Activated CD4-positive, alpha-beta T cell treated with anti-CD3 and anti-CD28 coated beads, Interleukin-2, Interleukin-6, amounts not matched to agents 100 ng/mL and 50 ng/mL, durations not matched to agents 16 hours and 8 hours (primary cell): ENCODE measurements around the gene NTRK2.
"Not testable (repeated sequence)": the region's sequence is repeated elsewhere in the genome, so short reads cannot be mapped to it uniquely, and the experiment has no call there.

Experiments used
- DNase-seq: peaks from one replicate; pipeline ENCODE4 v3.0.0-alpha.2; 2020

Gene NTRK2

GRCh38 chr9:85040821-85041465 lies 371.4 kb downstream of the NTRK2 start:
- no peak for DNase-seq

GRCh38 chr9:85041466-85042137 lies 372.1 kb downstream of the NTRK2 start:
- no peak for DNase-seq

- no peak for DNase-seq
Observed at GRCh38 chr9:85042981-85043647, 373.6 kb downstream of the NTRK2 start.

GRCh38 chr9:85045271-85045670 lies 375.7 kb downstream of the NTRK2 start:
- DNase-seq: no peak

- DNase-seq: no peak
Observed at GRCh38 chr9:85046475-85046874, 376.9 kb downstream of the NTRK2 start.

GRCh38 chr9:85053206-85053786 lies 383.8 kb downstream of the NTRK2 start:
- DNase-seq: no peak

- DNase-seq: no peak
Observed at GRCh38 chr9:85054017-85054416, 384.5 kb downstream of the NTRK2 start.

GRCh38 chr9:85055506-85056202 lies 386.1 kb downstream of the NTRK2 start:
- no peak for DNase-seq

- no peak for DNase-seq
Observed at GRCh38 chr9:85056203-85056572, 386.7 kb downstream of the NTRK2 start.

- DNase-seq: no peak
Observed at GRCh38 chr9:85061969-85062368, 392.4 kb downstream of the NTRK2 start.

- DNase-seq: no peak
Observed at GRCh38 chr9:85062385-85063022, 393.0 kb downstream of the NTRK2 start.

- no peak for DNase-seq
Observed at GRCh38 chr9:85064811-85065371, 395.4 kb downstream of the NTRK2 start.

- no peak for DNase-seq
Observed at GRCh38 chr9:85067792-85068191, 398.3 kb downstream of the NTRK2 start.

- DNase-seq: not testable (repeated sequence)
Observed at GRCh38 chr9:85069421-85069820, 399.9 kb downstream of the NTRK2 start.
